HL-60 (cell line): ENCODE results near the gene TMEM255B.

ENCODE experiments used
- DNase-seq, 2 experiments: peaks; one replicate each; pipeline ENCODE4 v3.0.0-alpha.2; 2010 to 2020; ENCODE audit warnings: low read depth in 1 of 2, low spot score in 1 of 2
- H3K27ac ChIP-seq: fragments of 250-450 bp; sonication (Bioruptor Pico); replicated peaks from 2 replicates; pipeline ENCODE4 v1.5.1; 2020; ENCODE audit warnings: mild to moderate bottlenecking, moderate library complexity
- H3K27me3 ChIP-seq: fragments of 250-450 bp; sonication (Bioruptor Pico); 2 replicates; pipeline ENCODE4 v1.5.1; 2021; ENCODE audit warnings: mild to moderate bottlenecking, moderate library complexity; ENCODE audit not compliant: insufficient read depth, poor library complexity, severe bottlenecking
- H3K4me3 ChIP-seq: replicated peaks from 2 replicates; pipeline ENCODE4 v1.5.1; 2011; ENCODE audit warnings: mild to moderate bottlenecking, control low read depth, low read length; ENCODE audit not compliant: insufficient read depth
- CTCF ChIP-seq: IDR thresholded peaks from one replicate; pipeline ENCODE4 v1.5.1; 2011; ENCODE audit warnings: low read length, control low read depth, inconsistent platforms; ENCODE audit not compliant: insufficient read depth
- GABPA ChIP-seq: IDR thresholded peaks from 2 replicates; pipeline ENCODE4 v1.6.1; 2012; ENCODE audit warnings: low read depth
- POLR2AphosphoS5 ChIP-seq: IDR thresholded peaks from 2 replicates; pipeline ENCODE4 v1.6.1; 2012; ENCODE audit warnings: low read depth
- REST ChIP-seq: IDR thresholded peaks from 2 replicates; pipeline ENCODE4 v1.6.1; 2012; ENCODE audit warnings: low read depth; ENCODE audit not compliant: insufficient replicate concordance
- SPI1 ChIP-seq: IDR thresholded peaks from 2 replicates; pipeline ENCODE4 v1.6.1; 2012; ENCODE audit warnings: low read depth, mild to moderate bottlenecking, borderline replicate concordance

Gene TMEM255B

GRCh38 chr13:113845723-113846635 is 87.0 kb downstream of the TMEM255B start:
- TF ChIP-seq REST: no peak
- no peak for TF ChIP-seq POLR2AphosphoS5
- no peak for TF ChIP-seq GABPA
- TF ChIP-seq CTCF: no peak
- TF ChIP-seq SPI1: no peak
- DNase-seq: peak in 1 of 2 experiments; percentile 30
- H3K27ac ChIP-seq: no peak overlapping the region
- H3K4me3 ChIP-seq: no peak overlapping the region
- H3K27me3 ChIP-seq: peaks cover 11% of the 10 kb centered on the region

GRCh38 chr13:113846636-113847318 is 87.8 kb downstream of the TMEM255B start:
- H3K4me3 ChIP-seq: no peak overlapping the region
- peaks cover 8% of the 10 kb centered on the region for H3K27me3 ChIP-seq
- no peak for DNase-seq
- TF ChIP-seq POLR2AphosphoS5 (no peak), SPI1 (no peak), GABPA (no peak), REST (no peak), CTCF (no peak)
- no peak overlapping the region for H3K27ac ChIP-seq

- Histone ChIP-seq H3K4me3 (no peak overlapping the region), H3K27ac (no peak overlapping the region), H3K27me3 (peaks cover 6% of the 10 kb centered on the region)
- no peak for DNase-seq
- TF ChIP-seq CTCF: no peak
- TF ChIP-seq REST: no peak
- TF ChIP-seq GABPA: no peak
- TF ChIP-seq SPI1: no peak
- no peak for TF ChIP-seq POLR2AphosphoS5
Observed at GRCh38 chr13:113848020-113848419, 89.0 kb downstream of the TMEM255B start.
